Measurements from ENCODE around the gene VIPR1. TPM values are rescaled to one million over a fixed set of nuclear protein-coding genes. Genes with fewer than 3 reads are reported as not detected.
A peak's percentile ranks its signal among the peaks of the same experiment; 100 is the strongest.
"Not testable (repeated sequence)": the region's sequence is repeated elsewhere in the genome, so short reads cannot be mapped to it uniquely, and the experiment has no call there.

VIPR1 gene
- total and polyA plus RNA-seq, 5 donors, result 4.9 to 12.8 (median 10.2) TPM

DNA sequence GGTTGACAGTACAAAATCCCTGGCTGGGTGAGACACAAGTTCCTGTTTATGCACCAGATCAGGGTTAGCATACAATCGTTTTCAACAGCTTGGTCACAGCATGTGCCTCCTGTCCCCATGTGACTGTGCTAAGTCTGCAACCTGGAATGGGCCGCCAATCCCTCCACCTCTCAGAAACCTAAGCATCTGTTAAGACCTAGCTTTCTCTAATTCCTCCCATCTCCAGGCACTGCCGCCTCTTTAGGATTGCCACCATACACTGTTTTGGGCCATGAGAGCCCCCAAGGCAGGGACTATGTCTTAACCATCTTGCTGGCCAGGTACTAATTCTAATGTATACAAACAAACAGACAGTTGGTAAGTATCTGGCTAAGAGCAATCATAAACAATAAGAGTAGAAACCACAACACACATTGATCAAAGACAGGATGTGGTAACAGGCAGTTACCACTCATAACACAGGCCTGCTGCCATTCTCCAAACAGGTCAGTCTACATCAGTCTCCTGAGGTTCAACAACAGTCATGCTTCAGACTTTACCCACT, 53.7 kb downstream of the VIPR1 start:
- Histone ChIP-seq H3K4me3 (ENCODE audit: low read length) (no peak overlapping the region), H3K4me1 (ENCODE audit: control insufficient read depth, insufficient read depth, low read length) (no peaks in the 10 kb centered on the region), H3K27ac (ENCODE audit: low read length) (no peak overlapping the region), H3K9me3 (ENCODE audit: control insufficient read depth, low read length) (no peaks in the 10 kb centered on the region), H3K27me3 (ENCODE audit: control insufficient read depth, insufficient read depth) (no peaks in the 10 kb centered on the region)
- DNase-seq, result no peak
- ATAC-seq, result no peak
- 78% methylated on average over 3 of the region's 3 CpGs for WGBS
- intact Hi-C loops (cut with DNase I), result no loop called here

DNA sequence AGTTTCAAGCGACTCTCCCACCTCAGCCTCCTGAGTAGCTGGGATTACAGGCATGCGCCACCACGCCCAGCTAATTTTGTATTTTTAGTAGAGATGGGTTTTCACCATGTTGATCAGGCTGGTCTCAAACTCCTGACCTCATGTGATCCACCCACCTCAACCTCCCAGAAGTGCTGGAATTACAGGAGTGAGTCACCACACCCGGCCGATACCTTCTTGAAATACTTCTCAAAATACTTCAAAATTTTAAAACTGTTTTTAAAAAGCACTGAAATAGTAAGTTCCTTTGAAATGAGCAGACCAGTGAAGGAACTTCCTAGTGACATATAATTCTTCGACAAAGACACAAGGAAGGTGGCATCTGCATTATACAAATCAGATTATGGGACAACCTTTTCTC, 54.4 kb downstream of the VIPR1 start:
- H3K27me3 ChIP-seq (ENCODE audit: control insufficient read depth, insufficient read depth); DNase-seq; ATAC-seq; H3K4me1 ChIP-seq (ENCODE audit: control insufficient read depth, insufficient read depth, low read length); intact Hi-C loops (cut with DNase I); H3K4me3 ChIP-seq (ENCODE audit: low read length); H3K9me3 ChIP-seq (ENCODE audit: control insufficient read depth, low read length); H3K27ac ChIP-seq (ENCODE audit: low read length): not testable (repeated sequence)
- WGBS, result 95% methylated on average over 6 of the region's 6 CpGs

DNA sequence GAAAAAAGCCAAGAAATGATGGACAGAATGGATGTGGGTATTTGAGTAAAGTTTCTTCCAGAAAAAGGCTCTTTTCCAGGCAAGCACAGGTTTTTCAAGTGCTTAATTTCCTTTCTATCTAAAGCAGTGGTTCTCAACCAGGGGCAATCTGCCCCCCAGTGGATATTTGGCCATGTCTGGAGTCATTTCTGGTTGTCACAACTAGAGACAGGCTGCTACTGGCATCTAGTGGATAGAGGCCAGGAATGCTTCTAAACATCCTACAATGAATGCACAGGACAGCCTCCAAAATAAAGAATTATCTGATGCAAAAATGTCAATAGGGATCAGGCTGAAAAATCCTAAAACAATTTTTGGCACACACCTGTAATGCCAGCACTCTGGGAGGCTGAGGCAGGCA, 55.4 kb downstream of the VIPR1 start:
- Histone ChIP-seq H3K27me3 (ENCODE audit: control insufficient read depth, insufficient read depth) (no peaks in the 10 kb centered on the region), H3K27ac (ENCODE audit: low read length) (no peak overlapping the region), H3K9me3 (ENCODE audit: control insufficient read depth, low read length) (no peaks in the 10 kb centered on the region), H3K4me1 (ENCODE audit: control insufficient read depth, insufficient read depth, low read length) (no peaks in the 10 kb centered on the region), H3K4me3 (ENCODE audit: low read length) (no peak overlapping the region)
- intact Hi-C loops (cut with DNase I), result no loop called here
- no peak for DNase-seq
- no peak for ATAC-seq

DNA sequence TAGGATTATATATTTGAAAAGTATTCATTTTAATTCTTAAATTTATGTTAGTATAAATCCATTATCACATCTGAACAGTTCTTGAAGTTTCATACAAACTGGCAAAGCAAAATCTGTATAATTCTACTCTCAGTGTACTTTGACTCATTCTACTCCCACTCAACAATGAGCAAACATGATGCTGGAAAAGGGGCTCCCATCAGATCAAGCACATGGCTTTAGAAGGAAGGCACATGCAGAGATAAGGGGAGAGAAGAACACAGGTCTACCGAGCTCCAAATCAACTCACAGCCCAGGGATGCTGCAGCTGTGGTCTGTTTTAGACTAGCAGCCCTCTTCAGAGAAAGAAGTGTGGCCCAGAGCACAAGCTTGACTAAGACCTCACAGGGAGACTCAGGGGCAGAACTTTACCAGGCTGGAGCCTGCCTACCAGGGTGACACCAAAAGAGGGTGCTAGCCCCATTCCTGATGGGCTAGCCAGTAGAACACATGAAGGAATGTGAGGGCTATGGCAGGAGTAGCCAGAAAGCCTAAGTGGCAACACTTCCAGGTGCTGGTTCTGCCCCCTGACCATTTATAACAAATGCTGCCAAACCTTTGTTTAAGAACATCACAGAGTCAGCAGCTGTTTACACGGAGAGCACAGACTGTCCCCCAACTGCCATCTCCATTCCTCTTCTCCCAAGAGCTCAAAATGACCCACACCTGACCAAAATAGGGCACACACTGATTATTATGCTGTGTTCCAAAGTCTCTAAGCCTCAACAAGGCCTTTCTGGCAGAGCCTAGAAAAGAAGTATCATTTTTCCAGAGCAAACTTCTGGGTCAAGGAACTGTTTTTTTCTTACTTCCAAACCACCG, 59.8 kb downstream of the VIPR1 start:
- ATAC-seq (no peak), DNase-seq (no peak)
- H3K27ac ChIP-seq (ENCODE audit: low read length), result no peak overlapping the region
- H3K9me3 ChIP-seq (ENCODE audit: control insufficient read depth, low read length), result no peaks in the 10 kb centered on the region
- no peaks in the 10 kb centered on the region for H3K27me3 ChIP-seq (ENCODE audit: control insufficient read depth, insufficient read depth)
- H3K4me3 ChIP-seq (ENCODE audit: low read length), result no peak overlapping the region
- WGBS, result 62% methylated on average over 3 of the region's 3 CpGs
- H3K4me1 ChIP-seq (ENCODE audit: control insufficient read depth, insufficient read depth, low read length), result no peaks in the 10 kb centered on the region
- intact Hi-C loops (cut with DNase I), result no loop called here

DNA sequence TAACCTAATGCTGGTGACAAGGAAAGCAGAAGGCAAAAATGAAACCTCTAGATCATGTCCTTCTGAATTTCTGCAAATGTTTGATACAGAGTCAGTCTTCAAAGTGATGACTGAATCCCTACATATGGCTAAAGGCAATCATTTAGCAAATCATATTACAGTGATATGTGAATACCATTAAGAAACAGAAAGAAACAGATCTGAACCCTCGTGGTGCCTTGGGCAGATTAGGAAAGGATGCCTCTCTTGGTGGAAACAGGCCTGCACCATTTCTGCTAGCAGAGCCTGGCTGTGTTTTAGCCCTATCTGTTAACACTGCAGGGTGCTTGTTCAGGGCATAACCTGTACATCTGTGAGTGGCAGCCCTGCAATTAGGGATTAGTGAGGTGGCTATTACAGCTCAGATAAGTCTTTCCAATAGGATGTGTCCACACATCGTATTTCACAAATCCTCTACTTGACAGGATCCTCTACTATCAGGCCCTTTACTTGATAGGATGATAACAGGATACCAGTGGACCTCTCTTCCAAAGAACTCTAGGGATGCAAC, 67.2 kb downstream of the VIPR1 start:
- DNase-seq (no peak), ATAC-seq (no peak)
- no peaks in the 10 kb centered on the region for H3K27me3 ChIP-seq (ENCODE audit: control insufficient read depth, insufficient read depth)
- H3K4me3 ChIP-seq (ENCODE audit: low read length), result no peak overlapping the region
- H3K27ac ChIP-seq (ENCODE audit: low read length), result no peak overlapping the region
- H3K9me3 ChIP-seq (ENCODE audit: control insufficient read depth, low read length), result no peaks in the 10 kb centered on the region
- H3K4me1 ChIP-seq (ENCODE audit: control insufficient read depth, insufficient read depth, low read length), result no peaks in the 10 kb centered on the region
- intact Hi-C loops (cut with DNase I), result no loop called here
- WGBS, result 40% methylated on average over 2 of the region's 2 CpGs

DNA sequence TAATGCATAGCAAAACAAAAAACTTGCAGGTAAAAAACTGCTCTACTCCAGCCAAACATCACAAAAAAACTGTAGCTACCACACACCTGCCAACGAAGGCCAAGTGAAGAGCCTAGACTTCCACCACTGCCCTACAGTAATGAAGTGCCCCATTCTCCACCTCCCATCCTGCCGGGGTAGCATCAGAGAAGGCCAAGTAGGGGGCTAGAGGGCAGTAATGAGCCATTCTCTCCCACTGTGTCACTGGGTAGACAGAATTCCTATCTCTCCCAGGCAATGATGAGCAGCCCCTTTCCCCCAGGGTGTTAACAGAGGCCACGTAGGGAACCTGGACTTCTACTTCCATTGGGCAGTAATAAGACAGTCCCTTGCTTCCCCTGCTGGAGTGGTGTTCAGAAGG, 69.8 kb downstream of the VIPR1 start:
- ATAC-seq, result peak; percentile 55 to 71
- no peaks in the 10 kb centered on the region for H3K9me3 ChIP-seq (ENCODE audit: control insufficient read depth, low read length)
- no peaks in the 10 kb centered on the region for H3K27me3 ChIP-seq (ENCODE audit: control insufficient read depth, insufficient read depth)
- 55% methylated on average over 3 of the region's 3 CpGs for WGBS
- intact Hi-C loops (cut with DNase I), result no loop called here
- no peak overlapping the region for H3K4me3 ChIP-seq (ENCODE audit: low read length)
- H3K4me1 ChIP-seq (ENCODE audit: control insufficient read depth, insufficient read depth, low read length), result no peaks in the 10 kb centered on the region
- no peak overlapping the region for H3K27ac ChIP-seq (ENCODE audit: low read length)
- no peak for DNase-seq

DNA sequence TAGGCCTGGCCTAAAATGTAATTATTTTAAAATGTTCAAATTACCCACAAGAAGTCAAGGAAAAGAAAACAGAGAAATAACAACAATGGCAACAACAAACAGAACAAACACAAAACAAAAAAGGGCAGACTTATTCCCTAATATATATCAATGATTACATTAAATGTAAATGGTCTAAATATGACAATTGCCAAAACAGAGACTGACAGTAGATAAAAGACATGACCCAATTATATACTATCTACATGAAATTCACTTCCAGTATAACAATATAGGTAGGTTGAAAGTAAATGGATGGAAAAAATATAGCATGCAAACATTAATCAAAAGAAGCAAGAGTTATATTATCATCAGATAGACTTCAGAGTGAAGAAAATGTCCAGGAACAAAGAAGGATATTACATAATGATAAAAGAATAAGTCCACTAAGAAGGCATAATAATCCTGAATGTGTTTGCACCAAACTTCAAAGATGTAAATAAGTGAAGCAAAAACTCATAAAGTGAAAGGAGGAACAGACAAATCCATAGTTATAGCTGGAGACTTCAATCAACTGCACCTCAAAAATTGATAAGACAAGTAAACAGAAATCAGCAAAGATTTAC, 72.8 kb downstream of the VIPR1 start:
- Histone ChIP-seq H3K4me1 (ENCODE audit: control insufficient read depth, insufficient read depth, low read length) (no peaks in the 10 kb centered on the region), H3K9me3 (ENCODE audit: control insufficient read depth, low read length) (no peaks in the 10 kb centered on the region), H3K27me3 (ENCODE audit: control insufficient read depth, insufficient read depth) (no peaks in the 10 kb centered on the region), H3K4me3 (ENCODE audit: low read length) (no peak overlapping the region), H3K27ac (ENCODE audit: low read length) (no peak overlapping the region)
- intact Hi-C loops (cut with DNase I), result no loop called here
- no peak for DNase-seq
- ATAC-seq, result no peak

DNA sequence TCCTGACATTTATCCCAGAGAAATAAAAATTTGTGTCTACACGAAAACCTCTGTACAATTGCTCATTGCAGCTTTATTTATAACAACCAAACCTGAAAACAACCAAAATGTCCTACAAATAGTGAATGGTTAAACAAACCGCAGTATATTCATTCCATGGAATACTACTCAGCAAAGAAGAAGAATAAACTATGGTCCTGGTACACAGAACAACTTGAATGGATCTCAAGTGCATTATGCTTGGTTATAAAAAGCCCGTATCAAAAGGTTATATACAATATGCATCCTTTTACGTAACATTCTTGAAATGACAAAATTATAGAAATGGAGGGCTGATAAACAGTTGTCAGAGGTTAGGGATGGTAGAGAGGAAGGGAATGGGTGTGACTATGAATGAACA, 75.6 kb downstream of the VIPR1 start:
- H3K4me1 ChIP-seq (ENCODE audit: control insufficient read depth, insufficient read depth, low read length), result no peaks in the 10 kb centered on the region

DNA sequence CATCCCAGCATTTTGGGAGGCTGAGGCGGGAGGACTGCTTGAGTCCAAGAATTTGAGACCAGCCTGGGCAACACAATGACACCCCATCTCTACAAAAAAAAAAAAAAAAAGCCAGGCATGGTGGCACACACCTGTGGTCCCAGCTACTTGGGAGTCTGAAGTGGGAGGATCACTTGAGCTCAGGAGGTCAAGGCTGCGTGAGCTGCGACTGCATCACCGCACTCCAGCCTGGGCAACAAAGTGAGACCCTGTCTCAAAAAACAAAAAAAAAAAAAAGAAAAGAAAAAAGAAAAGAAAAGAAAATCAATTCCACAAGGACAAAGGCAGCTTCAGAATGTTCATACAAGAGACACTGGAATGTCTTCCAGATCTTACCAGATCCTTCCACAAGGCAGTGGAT, 76.9 kb downstream of the VIPR1 start:
- ATAC-seq; intact Hi-C loops (cut with DNase I): not testable (repeated sequence)

More for the DNA sequence above, 75.6 kb downstream of the VIPR1 start:
- no peaks in the 10 kb centered on the region for H3K9me3 ChIP-seq (ENCODE audit: control insufficient read depth, low read length)
- WGBS, result 97% methylated on average over 4 of the region's 4 CpGs
- DNase-seq, result no peak
- ATAC-seq, result no peak
- no peaks in the 10 kb centered on the region for H3K27me3 ChIP-seq (ENCODE audit: control insufficient read depth, insufficient read depth)
- intact Hi-C loops (cut with DNase I), result no loop called here
- no peak overlapping the region for H3K4me3 ChIP-seq (ENCODE audit: low read length)
- no peak overlapping the region for H3K27ac ChIP-seq (ENCODE audit: low read length)

DNA sequence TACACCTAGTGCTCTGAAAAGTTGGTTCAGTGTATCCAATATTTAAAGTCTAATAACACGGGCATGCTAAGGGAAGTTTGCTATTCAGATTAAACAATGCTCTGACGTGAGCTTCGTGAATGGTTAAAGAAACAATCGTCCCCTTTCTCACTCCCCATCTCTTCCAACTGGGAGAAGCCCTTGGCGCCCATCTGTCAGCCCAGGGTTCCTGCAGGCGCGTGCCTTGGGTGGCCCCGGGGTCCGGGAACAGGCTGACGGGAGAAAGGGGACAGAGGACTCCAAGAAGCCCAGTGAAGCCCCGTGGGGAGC, 78.9 kb downstream of the VIPR1 start:
- H3K27ac ChIP-seq (ENCODE audit: low read length), result peak overlapping the region; percentile 34
- peak overlapping the region; percentile 63 for H3K4me3 ChIP-seq (ENCODE audit: low read length)
- ATAC-seq (no peak), DNase-seq (no peak)
- no peaks in the 10 kb centered on the region for H3K9me3 ChIP-seq (ENCODE audit: control insufficient read depth, low read length)
- no peaks in the 10 kb centered on the region for H3K27me3 ChIP-seq (ENCODE audit: control insufficient read depth, insufficient read depth)
- intact Hi-C loops (cut with DNase I), result loop anchor here in 1 of 4 donors (10.0 kb wide), 1 partner anchor 163 kb away; no protein-coding TSS in a partner anchor
- no peaks in the 10 kb centered on the region for H3K4me1 ChIP-seq (ENCODE audit: control insufficient read depth, insufficient read depth, low read length)
- under 1% methylated on average over 11 of the region's 11 CpGs for whole genome bisulfite sequencing

More for the DNA sequence above, 76.9 kb downstream of the VIPR1 start:
- H3K27me3 ChIP-seq (ENCODE audit: control insufficient read depth, insufficient read depth); DNase-seq; H3K9me3 ChIP-seq (ENCODE audit: control insufficient read depth, low read length); H3K4me1 ChIP-seq (ENCODE audit: control insufficient read depth, insufficient read depth, low read length); H3K4me3 ChIP-seq (ENCODE audit: low read length); H3K27ac ChIP-seq (ENCODE audit: low read length): not testable (repeated sequence)
- 97% methylated on average over 4 of the region's 4 CpGs for WGBS
